ENCODE data around the gene PPP4R3C. TPM values are rescaled to one million over a fixed set of nuclear protein-coding genes. Genes with fewer than 3 reads are reported as not detected.

PPP4R3C gene
- total and polyA plus RNA-seq, 2 donors (not counting 1 experiment from before 2014, with no cell fraction given): not detected

GRCh38 chrX:27439771-27440170, 23.4 kb downstream of the PPP4R3C start:
- ChIA-PET POLR2A (no interaction called here), CTCF (no interaction called here)
- DNase-seq (no peak), ATAC-seq (ENCODE audit: low read depth) (no peak)
- H3K4me1 Mint-ChIP-seq: no peaks in the 10 kb centered on the region
- H3K4me3 ChIP-seq (ENCODE audit: control extremely low read depth in 1 of 5, extremely low read depth in 1 of 5, insufficient read depth in 1 of 5, low read depth in 2 of 5, low read length in 4 of 5): no peak overlapping the region
- no peaks in the 10 kb centered on the region for H3K9me3 Mint-ChIP-seq (ENCODE audit: insufficient read depth)
- H2AFZ ChIP-seq (ENCODE audit: insufficient read depth, low read depth, low read length, poor library complexity, severe bottlenecking): no peak overlapping the region
- no peak overlapping the region for H3K4me2 ChIP-seq (replicated peaks; ENCODE audit: low read depth, low read length, poor library complexity, severe bottlenecking)
- intact Hi-C loops (cut with micrococcal nuclease): no loop called here
- no peak overlapping the region for H3K4me3 Mint-ChIP-seq
- H3K27ac Mint-ChIP-seq: no peak overlapping the region
- no peaks in the 10 kb centered on the region for H3K4me1 ChIP-seq (ENCODE audit: control insufficient read depth in 2 of 2, insufficient read depth in 2 of 2, low read length in 2 of 2)
- H3K27me3 ChIP-seq (replicated peaks in 1 of 4; ENCODE audit: control extremely low read depth in 1 of 4, control insufficient read depth in 3 of 4, insufficient read depth in 4 of 4, low read length in 3 of 4): no peaks in the 10 kb centered on the region
- no peak overlapping the region for H3K27ac ChIP-seq (ENCODE audit: low read length in 2 of 2)
- H3K79me2 ChIP-seq (ENCODE audit: control insufficient read depth, insufficient read depth, low read length): no peaks in the 10 kb centered on the region
- H3K9ac ChIP-seq (ENCODE audit: low read length): no peak overlapping the region
- H3K9me3 ChIP-seq (ENCODE audit: control extremely low read depth in 1 of 3, control insufficient read depth in 2 of 3, insufficient read depth in 1 of 3, low read length in 2 of 3): peaks cover 0 to 3% (median 0%) of the 10 kb centered on the region in 3 donors
- no peak for TF ChIP-seq CTCF (IDR thresholded peaks at IDR 0.05)
- no peak for TF ChIP-seq EZH2 (IDR thresholded peaks at IDR 0.05; ENCODE audit: borderline replicate concordance, insufficient read depth, low read depth, low read length, poor library complexity, severe bottlenecking)
- H3K27me3 Mint-ChIP-seq: no peaks in the 10 kb centered on the region
- WGBS (ENCODE audit: insufficient coverage): no CpG with 5 or more reads among the region's 2 CpGs
- H3K36me3 ChIP-seq (replicated peaks in 1 of 2; ENCODE audit: control extremely low read depth in 1 of 2, control insufficient read depth in 1 of 2, extremely low read depth in 1 of 2, insufficient read depth in 2 of 2, low read length in 1 of 2): no peaks in the 10 kb centered on the region
- no peaks in the 10 kb centered on the region for H4K20me1 ChIP-seq (ENCODE audit: control insufficient read depth, insufficient read depth, low read length, poor library complexity, severe bottlenecking)

- H3K9me3 ChIP-seq (ENCODE audit: control extremely low read depth in 1 of 3, control insufficient read depth in 2 of 3, insufficient read depth in 1 of 3, low read length in 2 of 3): peaks cover 0 to 3% (median 0%) of the 10 kb centered on the region in 3 donors
- no peak overlapping the region for H3K4me3 ChIP-seq (ENCODE audit: control extremely low read depth in 1 of 5, extremely low read depth in 1 of 5, insufficient read depth in 1 of 5, low read depth in 2 of 5, low read length in 4 of 5)
- CTCF ChIA-PET: no interaction called here
- no peaks in the 10 kb centered on the region for H3K36me3 ChIP-seq (replicated peaks in 1 of 2; ENCODE audit: control extremely low read depth in 1 of 2, control insufficient read depth in 1 of 2, extremely low read depth in 1 of 2, insufficient read depth in 2 of 2, low read length in 1 of 2)
- Mint-ChIP-seq H3K4me1 (no peaks in the 10 kb centered on the region), H3K27ac (no peak overlapping the region), H3K4me3 (no peak overlapping the region), H3K9me3 (ENCODE audit: insufficient read depth) (no peaks in the 10 kb centered on the region), H3K27me3 (no peaks in the 10 kb centered on the region)
- no peaks in the 10 kb centered on the region for H3K4me1 ChIP-seq (ENCODE audit: control insufficient read depth in 2 of 2, insufficient read depth in 2 of 2, low read length in 2 of 2)
- no peaks in the 10 kb centered on the region for H3K79me2 ChIP-seq (ENCODE audit: control insufficient read depth, insufficient read depth, low read length)
- WGBS (ENCODE audit: insufficient coverage): no CpG with 5 or more reads among the region's 3 CpGs
- intact Hi-C loops (cut with micrococcal nuclease): no loop called here
- H3K27ac ChIP-seq (ENCODE audit: low read length in 2 of 2): no peak overlapping the region
- ATAC-seq (ENCODE audit: low read depth) (no peak), DNase-seq (no peak)
- POLR2A ChIA-PET: no interaction called here
- no peaks in the 10 kb centered on the region for H4K20me1 ChIP-seq (ENCODE audit: control insufficient read depth, insufficient read depth, low read length, poor library complexity, severe bottlenecking)
- H3K4me2 ChIP-seq (replicated peaks; ENCODE audit: low read depth, low read length, poor library complexity, severe bottlenecking): no peak overlapping the region
- TF ChIP-seq CTCF (IDR thresholded peaks at IDR 0.05): no peak
- TF ChIP-seq EZH2 (IDR thresholded peaks at IDR 0.05; ENCODE audit: borderline replicate concordance, insufficient read depth, low read depth, low read length, poor library complexity, severe bottlenecking): no peak
- no peak overlapping the region for H3K9ac ChIP-seq (ENCODE audit: low read length)
- H2AFZ ChIP-seq (ENCODE audit: insufficient read depth, low read depth, low read length, poor library complexity, severe bottlenecking): no peak overlapping the region
- no peaks in the 10 kb centered on the region for H3K27me3 ChIP-seq (replicated peaks in 1 of 4; ENCODE audit: control extremely low read depth in 1 of 4, control insufficient read depth in 3 of 4, insufficient read depth in 4 of 4, low read length in 3 of 4)
These were observed 24.2 kb downstream of the PPP4R3C start for GRCh38 chrX:27438937-27439336.

Measured in B cell (primary cell).